Suppressor macrophage treated with lipopolysaccharide for 4 hours (primary cell): ENCODE measurements around the gene RAX2.
A peak's percentile ranks its signal among the peaks of the same experiment; 100 is the strongest.
"Not testable (repeated sequence)": the region's sequence is repeated elsewhere in the genome, so short reads cannot be mapped to it uniquely, and the experiment has no call there.

Experiments
- DNase-seq: peaks from one replicate; pipeline ENCODE4 v3.0.0-alpha.2; 2020

The RAX2 gene

GRCh38 chr19:3771906-3772455 is at the start of gene RAX2:
RAX2 (minus strand) TSS chr19:3772228; CDS start chr19:3771742, 486 bp downstream.
- DNase-seq = no peak

- DNase-seq = no peak
These were observed 49.1 kb upstream of the RAX2 start for GRCh38 chr19:3821156-3821555.

DNA sequence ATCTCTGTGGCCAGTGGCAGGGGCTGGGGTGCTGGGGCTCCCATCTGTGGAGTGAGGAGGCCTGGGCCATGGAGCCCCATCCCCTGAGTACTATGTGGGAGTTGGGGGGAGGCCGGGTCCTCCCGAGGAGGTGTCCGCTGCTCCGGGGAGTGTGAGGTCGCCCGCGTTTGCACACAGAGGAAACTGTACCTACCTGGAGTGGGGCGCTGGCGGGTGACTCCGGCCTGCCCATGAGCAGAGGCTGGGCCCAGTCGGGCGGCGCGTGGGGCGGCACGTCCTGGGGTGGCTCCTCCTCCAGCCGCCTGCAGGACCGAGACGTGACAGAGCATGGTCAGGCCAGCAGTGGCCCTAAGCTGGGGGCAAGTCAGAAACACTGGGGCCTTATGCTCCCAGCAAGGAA is 48.0 kb upstream of the RAX2 start:
- DNase-seq = no peak

- no peak for DNase-seq
These were observed 46.9 kb upstream of the RAX2 start for GRCh38 chr19:3818918-3819317.

- DNase-seq = peak; percentile 96
These were observed 46.4 kb upstream of the RAX2 start for GRCh38 chr19:3818466-3818865.

DNA sequence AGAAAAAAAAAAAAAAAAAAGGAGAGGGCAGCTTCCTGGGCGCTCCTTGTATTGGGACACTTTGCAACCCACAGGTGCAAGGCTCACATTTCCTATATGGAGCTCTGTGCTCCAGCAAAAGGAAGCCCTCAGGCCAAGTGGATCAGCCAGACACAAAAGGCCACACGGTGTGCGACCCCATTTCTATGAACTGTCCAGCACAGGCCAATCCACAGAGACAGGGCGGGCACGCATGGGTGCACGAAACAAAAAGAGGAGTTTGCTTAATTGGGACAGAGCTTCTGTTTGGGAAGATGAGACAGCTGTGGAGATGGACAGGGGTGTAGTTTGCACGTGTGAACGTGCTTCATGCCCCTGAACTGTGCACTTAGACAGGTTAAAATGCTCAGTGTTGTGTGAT is 45.7 kb upstream of the RAX2 start:
- DNase-seq = no peak

GRCh38 chr19:3816566-3817218 is 44.7 kb upstream of the RAX2 start:
- DNase-seq = no peak

DNA sequence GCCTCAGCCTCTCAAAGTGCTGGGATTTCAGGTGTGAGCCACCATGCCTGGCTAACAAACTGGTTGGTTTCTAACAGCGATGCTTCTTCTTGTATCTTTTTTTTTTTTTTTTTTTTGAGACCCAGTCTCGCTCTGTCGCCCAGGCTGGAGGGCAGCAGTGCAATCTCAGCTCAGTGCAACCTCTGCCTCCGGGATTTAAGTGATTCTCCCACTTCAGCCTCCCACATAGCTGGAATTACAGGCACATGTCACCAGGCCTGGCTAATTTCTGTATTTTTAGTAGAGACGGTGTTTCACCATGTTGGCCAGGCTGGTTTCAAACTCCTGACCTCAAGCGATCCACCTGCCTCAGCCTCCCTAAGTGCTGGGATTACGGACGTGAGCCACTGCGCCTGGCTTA is 44.1 kb upstream of the RAX2 start:
- not testable (repeated sequence) for DNase-seq

- no peak for DNase-seq
These were observed 42.6 kb upstream of the RAX2 start for GRCh38 chr19:3814648-3815047.

DNA sequence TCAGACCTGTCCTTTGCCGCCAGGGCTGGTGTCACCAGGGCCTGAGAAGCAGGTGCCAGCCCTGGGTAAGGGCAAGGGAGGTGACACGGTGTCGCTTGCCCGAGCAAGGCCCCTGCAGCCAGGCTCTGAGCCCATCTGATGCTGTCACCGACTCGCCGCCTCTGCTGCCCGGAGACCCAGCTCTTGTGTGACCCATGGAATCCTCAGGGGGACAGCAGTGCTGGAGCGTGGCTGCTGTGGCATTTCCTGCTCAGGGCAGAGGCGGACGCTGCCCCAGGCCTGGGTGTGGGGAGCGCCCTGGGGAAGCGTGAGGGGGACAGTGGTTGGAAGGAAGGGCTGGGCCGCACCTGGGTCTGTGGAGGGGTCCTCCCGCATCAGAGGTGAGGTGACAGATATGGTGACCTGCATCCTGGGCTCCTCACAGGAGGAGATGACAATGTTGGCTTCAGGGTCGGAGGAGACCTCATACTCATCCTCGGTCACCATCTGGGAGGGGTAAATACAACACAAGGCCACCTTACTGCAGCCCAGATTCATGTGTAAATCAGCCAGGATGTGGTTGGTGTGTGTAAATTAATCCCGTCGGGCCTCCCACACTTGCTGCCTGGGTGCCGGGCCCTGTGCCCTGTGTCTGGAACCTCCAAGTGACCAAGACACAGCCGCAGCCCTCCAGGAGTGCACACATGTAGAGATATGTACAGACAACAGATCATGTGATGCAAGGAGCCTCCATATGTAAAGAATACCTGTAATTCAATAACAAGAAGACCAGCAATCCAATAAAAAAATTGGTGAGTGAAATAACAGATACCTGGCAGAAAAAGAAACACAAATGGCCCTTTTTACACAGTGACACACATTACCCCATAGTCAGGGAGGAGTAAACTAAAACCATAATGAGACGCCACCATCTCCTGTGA is 41.7 kb upstream of the RAX2 start:
- no peak for DNase-seq

- no peak for DNase-seq
These were observed 38.8 kb upstream of the RAX2 start for GRCh38 chr19:3810708-3811355.

DNA sequence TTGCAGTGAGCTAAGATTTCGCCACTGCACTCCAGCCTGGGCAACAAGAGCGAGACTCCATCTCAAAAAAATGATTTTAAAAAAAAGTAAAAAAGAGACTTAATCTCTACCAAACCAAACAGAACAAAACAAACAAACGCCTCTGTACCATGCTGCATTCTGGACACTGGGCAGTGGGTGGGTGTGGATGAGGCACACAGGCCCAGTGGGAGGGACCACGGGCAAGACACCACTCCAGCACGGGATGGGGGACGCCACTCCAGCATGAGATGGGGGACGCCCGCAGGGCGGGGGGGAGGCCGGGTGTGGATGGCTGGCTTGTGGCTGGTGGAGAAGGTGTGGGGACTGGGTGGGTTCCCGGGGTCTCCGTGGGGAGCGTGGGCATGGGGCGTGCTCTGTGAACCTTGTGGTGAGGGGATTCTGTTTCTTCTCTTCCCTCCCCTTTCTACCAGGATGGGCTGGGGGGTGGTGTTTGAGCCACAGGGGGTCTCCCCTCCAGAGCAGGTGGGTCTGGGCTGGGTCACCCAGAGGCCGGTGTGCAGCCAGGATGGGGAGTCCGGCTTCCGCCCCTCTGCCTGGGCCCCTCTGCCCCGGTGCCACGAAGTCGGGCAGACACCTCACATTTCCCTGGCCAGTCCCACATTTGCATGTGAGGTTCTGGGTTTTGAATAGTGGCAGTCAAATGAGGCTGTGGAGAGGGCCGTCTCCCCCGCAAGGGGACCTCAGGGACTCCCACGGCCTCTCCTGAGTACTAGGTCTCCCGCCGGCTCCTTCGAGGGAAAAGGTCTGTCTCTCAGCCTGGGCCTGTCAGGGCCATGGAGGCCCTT is 38.1 kb upstream of the RAX2 start:
- no peak for DNase-seq

GRCh38 chr19:3808420-3809143 is 36.6 kb upstream of the RAX2 start:
- no peak for DNase-seq

DNA sequence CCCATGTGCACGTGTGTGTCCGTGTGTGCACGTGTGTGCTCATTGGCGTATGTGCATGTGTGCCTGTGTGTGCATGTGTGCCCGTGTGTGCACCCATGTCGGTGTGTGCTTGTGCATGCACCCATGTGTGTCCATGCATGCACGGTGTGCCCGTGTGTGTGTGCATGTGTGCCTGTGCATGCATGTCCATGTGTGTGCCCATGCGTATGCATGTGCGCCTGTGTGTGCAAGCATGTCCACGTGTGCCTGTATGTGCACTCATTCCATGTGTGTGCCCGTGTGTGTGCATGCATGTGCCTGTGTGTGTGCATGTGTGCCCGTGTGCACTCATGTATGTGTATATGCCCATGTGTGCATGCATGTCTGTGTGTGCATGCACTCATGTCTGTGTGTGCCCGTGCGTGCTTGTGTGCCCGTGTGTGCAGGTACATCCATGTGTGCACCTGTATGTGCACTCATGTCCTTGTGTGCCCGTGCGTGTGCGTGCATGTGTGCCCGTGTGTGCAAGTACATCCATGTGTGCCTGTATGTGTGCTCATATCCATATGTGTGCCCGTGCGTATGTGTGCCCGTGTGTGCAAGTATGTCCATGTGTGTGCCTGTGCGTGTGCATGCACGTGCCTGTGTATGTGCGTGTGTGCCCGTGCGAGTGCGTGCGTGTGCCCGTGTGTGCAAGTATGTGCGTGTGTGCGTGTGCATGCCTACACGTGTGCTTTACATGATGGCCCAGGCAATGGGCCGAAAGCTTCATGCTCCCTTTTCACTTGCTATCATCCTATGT is 35.7 kb upstream of the RAX2 start:
- no peak for DNase-seq

- DNase-seq = no peak
These were observed 35.1 kb upstream of the RAX2 start for GRCh38 chr19:3807131-3807480.

DNA sequence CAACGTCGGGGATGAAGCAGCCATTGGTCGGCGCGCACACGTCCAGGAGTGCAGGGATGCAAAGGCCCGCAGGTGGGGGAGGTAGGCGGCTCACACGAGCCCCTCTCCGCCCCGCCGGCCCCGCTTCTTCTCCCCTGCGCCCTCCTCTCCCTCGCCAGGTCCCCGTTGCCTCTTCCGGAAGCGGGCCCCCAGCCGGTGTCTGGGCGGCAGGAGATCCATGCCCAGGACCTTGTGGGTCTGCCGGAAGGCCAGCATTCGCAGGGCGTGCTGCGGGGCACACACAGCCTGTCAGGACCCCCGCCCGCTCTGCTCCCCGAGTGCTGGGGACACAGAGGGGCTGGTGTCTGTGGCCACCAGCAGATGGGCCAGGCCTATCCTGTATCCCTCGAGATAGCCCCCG is 33.8 kb upstream of the RAX2 start:
- no peak for DNase-seq

DNA sequence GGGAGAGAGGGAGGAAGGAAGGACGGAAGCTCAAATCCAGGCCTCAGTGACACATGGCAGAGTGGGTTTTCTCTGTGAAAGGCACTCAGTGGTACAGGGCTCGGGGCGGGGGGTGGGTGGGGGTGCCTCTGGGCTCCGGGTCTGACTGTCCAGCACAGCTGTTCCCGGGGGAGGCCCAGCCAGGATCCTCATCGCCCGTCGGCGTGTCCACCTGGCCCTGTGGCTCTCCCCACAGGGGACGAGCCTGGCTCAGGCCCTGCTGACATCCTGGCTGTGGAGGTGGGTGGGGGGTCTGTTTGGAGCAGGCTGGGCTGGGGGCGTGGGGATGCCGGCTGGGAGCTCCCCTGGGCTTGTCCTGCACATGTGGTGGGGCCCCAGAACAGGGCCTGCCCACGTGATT is 32.4 kb upstream of the RAX2 start:
- no peak for DNase-seq

GRCh38 chr19:3803986-3804385 is 32.0 kb upstream of the RAX2 start:
- DNase-seq = no peak

GRCh38 chr19:3803114-3803888 is 31.3 kb upstream of the RAX2 start:
- no peak for DNase-seq

DNA sequence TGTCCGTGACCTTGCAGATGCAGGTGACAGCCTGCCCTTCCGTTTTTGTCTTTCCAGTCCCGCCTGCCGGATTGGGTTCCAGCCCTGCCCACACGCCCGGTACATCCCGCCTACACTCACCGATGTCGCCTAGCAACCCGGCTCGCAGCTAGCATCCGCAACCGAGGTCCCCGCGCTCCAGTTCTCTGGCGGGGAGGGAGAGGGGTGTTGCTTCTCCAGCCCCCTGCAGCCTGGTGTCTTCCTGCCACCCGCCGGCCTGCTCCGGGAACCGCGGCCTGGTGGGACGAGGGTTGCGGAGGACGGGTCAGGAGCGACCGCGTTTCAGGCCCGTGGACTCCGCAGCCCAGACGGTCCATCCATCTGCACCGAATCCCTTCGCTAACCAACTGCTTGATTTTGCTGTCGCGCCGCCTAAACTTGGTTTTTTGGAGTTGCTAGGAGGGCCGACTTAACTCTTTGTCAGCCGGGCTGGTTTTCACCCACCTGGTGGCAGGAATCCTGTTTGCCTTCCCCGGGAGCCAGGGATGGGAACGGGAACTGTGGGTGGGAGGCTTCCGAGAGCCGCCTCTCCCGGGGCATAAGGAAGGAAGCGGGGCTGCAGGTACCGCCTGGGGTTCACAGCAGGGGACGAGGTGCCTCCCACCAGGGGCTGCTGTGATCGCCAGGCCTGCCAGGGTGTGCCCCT is 29.5 kb upstream of the RAX2 start:
- no peak for DNase-seq
